Smooth muscle cell (in vitro differentiated cells): ENCODE results near the gene GRIP2. TPM values are rescaled to one million over a fixed set of nuclear protein-coding genes. Genes with fewer than 3 reads are reported as not detected.

Experiments
- DNase-seq: peaks from one replicate; lab custom pipeline; 2025; ENCODE audit not compliant: unreplicated experiment; lab: John Stamatoyannopoulos, UW
- H2AFZ ChIP-seq: fragments of 200-600 bp; sonication (generic); 2 replicates; pipeline ENCODE4 v1.6.0; 2016; ENCODE audit warnings: antibody characterized with exemption, low read depth, mild to moderate bottlenecking
- H3F3A ChIP-seq: fragments of 200-600 bp; sonication (generic); 2 replicates; pipeline ENCODE4 v1.6.0; 2017; ENCODE audit warnings: antibody characterized with exemption, low read depth
- H3K27ac ChIP-seq: fragments of 200-600 bp; sonication (generic); 2 replicates; pipeline ENCODE4 v1.5.1; 2016; ENCODE audit warnings: low read depth, mild to moderate bottlenecking
- H3K27me3 ChIP-seq: fragments of 200-600 bp; sonication (generic); 2 replicates; pipeline ENCODE4 v1.6.1; 2016; ENCODE audit warnings: low read depth, mild to moderate bottlenecking
- H3K36me3 ChIP-seq: fragments of 200-600 bp; sonication (generic); 2 replicates; pipeline ENCODE4 v1.5.1; 2016; ENCODE audit warnings: low read depth
- H3K4me1 ChIP-seq: fragments of 200-600 bp; sonication (generic); 2 replicates; pipeline ENCODE4 v1.5.1; 2016; ENCODE audit warnings: low read depth
- H3K4me2 ChIP-seq: fragments of 200-600 bp; sonication (generic); 2 replicates; pipeline ENCODE4 v1.6.0; 2016; ENCODE audit warnings: mild to moderate bottlenecking
- H3K4me3 ChIP-seq: fragments of 200-600 bp; sonication (generic); 2 replicates; pipeline ENCODE4 v1.5.1; 2016; ENCODE audit warnings: mild to moderate bottlenecking
- H3K79me2 ChIP-seq: fragments of 200-600 bp; sonication (generic); 2 replicates; pipeline ENCODE4 v1.6.0; 2016; ENCODE audit warnings: low read depth, mild to moderate bottlenecking
- H3K9ac ChIP-seq: fragments of 200-600 bp; sonication (generic); 2 replicates; pipeline ENCODE4 v1.6.0; 2016; ENCODE audit warnings: low read depth
- H3K9me3 ChIP-seq: fragments of 200-600 bp; sonication (generic); replicated peaks from 2 replicates; pipeline ENCODE4 v1.5.1; 2016; ENCODE audit warnings: low read depth
- H4K20me1 ChIP-seq: fragments of 200-600 bp; sonication (generic); 2 replicates; pipeline ENCODE4 v1.6.0; 2016; ENCODE audit warnings: low read depth
- CTCF ChIP-seq: fragments of 200-600 bp; sonication (generic); IDR thresholded peaks from 2 replicates; pipeline ENCODE4 v1.5.1; 2017; ENCODE audit warnings: borderline replicate concordance, mild to moderate bottlenecking, antibody characterized with exemption; ENCODE audit not compliant: insufficient read depth, poor library complexity, severe bottlenecking
- WGBS: methylation state at CpG from one replicate; pipeline ENCODE4 v1.1.7; 2016; ENCODE audit warnings: low lambda C conversion rate; 5-methylcytosine and 5-hydroxymethylcytosine counted together
- polyA plus RNA-seq: library from polyadenylated mRNA; unstranded; fragments of >200 nt; fragmentation: Nextera tagmentation; extraction: Ambion mirVana; gene quantifications from 2 replicates; pipeline ENCODE4 v1.2.1, GENCODE V29; 2016
- total RNA-seq: library from RNA; depleted of rRNA; stranded (reverse); fragments of >200 nt; gene quantifications from 2 replicates; pipeline ENCODE4 v1.2.3, GENCODE V29; 2014

Gene GRIP2
- total and polyA plus RNA-seq, 2 experiments from 2014 or later, result 2.0 to 6.5 TPM

DNA sequence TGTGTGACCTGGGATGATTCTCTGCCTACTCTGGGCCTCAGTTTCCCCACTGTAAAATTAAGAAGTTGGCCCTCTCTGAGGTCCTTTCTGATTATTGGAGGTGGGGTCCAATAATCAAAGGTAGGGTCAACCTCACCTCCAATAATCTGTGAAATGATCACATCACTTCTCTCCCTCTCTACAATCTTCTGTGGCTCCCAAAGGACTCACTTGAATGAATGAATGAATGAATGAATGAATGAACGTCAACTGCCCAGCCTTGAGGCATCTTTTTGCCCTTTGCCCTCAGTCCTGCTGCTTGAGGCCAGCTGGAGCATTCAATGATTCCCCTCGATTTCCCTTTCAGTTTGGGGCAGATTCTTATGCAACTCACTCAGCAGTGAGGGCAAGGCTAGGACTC lies 26.7 kb upstream of the GRIP2 start:
- no peaks in the 10 kb centered on the region for H4K20me1 ChIP-seq
- H3K79me2 ChIP-seq, result no peaks in the 10 kb centered on the region
- no peaks in the 10 kb centered on the region for H3K36me3 ChIP-seq
- WGBS, result 58% methylated on average over 2 of the region's 2 CpGs
- H3K4me1 ChIP-seq, result no peaks in the 10 kb centered on the region
- no peak for DNase-seq
- peaks cover 4% of the 10 kb centered on the region for H3K27me3 ChIP-seq
- no peaks in the 10 kb centered on the region for H3F3A ChIP-seq
- no peak overlapping the region for H3K4me2 ChIP-seq
- H3K27ac ChIP-seq, result no peak overlapping the region
- no peak for TF ChIP-seq CTCF
- no peaks in the 10 kb centered on the region for H3K9me3 ChIP-seq
- H3K9ac ChIP-seq, result no peak overlapping the region
- H3K4me3 ChIP-seq, result no peak overlapping the region
- no peak overlapping the region for H2AFZ ChIP-seq

- no peak overlapping the region for H3K27ac ChIP-seq
- no peaks in the 10 kb centered on the region for H3K4me1 ChIP-seq
- H3K36me3 ChIP-seq, result no peaks in the 10 kb centered on the region
- 51% methylated on average over 10 of the region's 10 CpGs for WGBS
- no peaks in the 10 kb centered on the region for H3K9me3 ChIP-seq
- no peak overlapping the region for H3K4me3 ChIP-seq
- no peak overlapping the region for H3K9ac ChIP-seq
- no peak for DNase-seq
- peaks cover 4% of the 10 kb centered on the region for H3K27me3 ChIP-seq
- no peak overlapping the region for H3K4me2 ChIP-seq
- no peak for TF ChIP-seq CTCF
- no peaks in the 10 kb centered on the region for H4K20me1 ChIP-seq
- H2AFZ ChIP-seq, result no peak overlapping the region
- no peaks in the 10 kb centered on the region for H3K79me2 ChIP-seq
- no peaks in the 10 kb centered on the region for H3F3A ChIP-seq
Observed at GRCh38 chr3:14565868-14566588, 25.9 kb upstream of the GRIP2 start.

DNA sequence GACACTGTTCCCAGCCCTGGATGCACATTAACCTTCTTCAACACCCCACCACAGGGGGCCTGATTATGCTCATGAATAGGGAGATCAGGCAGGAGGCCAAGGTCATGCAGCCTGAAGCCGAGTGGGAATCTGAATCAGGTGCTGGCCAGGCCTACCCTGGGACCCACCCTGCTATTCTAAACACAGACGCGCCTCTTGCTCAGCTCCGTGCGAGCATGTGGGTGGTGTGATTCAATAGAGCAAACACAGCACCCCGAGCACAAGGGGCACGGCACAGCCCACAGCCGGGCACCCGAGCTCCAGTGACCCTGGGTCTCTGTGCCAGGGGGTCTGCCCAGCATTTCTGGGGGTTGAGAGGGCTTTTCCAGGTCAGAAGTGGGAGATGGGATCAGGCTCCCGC lies 24.6 kb upstream of the GRIP2 start:
- Histone ChIP-seq H4K20me1 (no peaks in the 10 kb centered on the region), H3K4me3 (no peak overlapping the region), H3K9ac (no peak overlapping the region), H3K9me3 (no peaks in the 10 kb centered on the region), H3K27ac (no peak overlapping the region), H3F3A (no peaks in the 10 kb centered on the region), H3K36me3 (no peaks in the 10 kb centered on the region), H3K79me2 (no peaks in the 10 kb centered on the region), H3K4me2 (no peak overlapping the region), H2AFZ (no peak overlapping the region), H3K4me1 (no peaks in the 10 kb centered on the region), H3K27me3 (peaks cover 4% of the 10 kb centered on the region)
- WGBS, result 83% methylated on average over 10 of the region's 10 CpGs
- no peak for DNase-seq
- no peak for TF ChIP-seq CTCF
